B cell (primary cell): ENCODE measurements around the gene KIAA1614.

Experiments used
- EZH2 ChIP-seq: IDR thresholded peaks from 2 replicates; pipeline ENCODE4 v1.6.1; 2012; ENCODE audit warnings: borderline replicate concordance, low read depth, mild to moderate bottlenecking, moderate library complexity, low read length; ENCODE audit not compliant: insufficient read depth, poor library complexity, severe bottlenecking
- TF ChIP-seq, protein P1 (sequence below): fragments of 200-600 bp; IDR thresholded peaks from one replicate; pipeline ENCODE4 v1.8.0; 2022; ENCODE audit warnings: antibody characterized with exemption, mild to moderate bottlenecking

- TF ChIP-seq, protein P1, sequence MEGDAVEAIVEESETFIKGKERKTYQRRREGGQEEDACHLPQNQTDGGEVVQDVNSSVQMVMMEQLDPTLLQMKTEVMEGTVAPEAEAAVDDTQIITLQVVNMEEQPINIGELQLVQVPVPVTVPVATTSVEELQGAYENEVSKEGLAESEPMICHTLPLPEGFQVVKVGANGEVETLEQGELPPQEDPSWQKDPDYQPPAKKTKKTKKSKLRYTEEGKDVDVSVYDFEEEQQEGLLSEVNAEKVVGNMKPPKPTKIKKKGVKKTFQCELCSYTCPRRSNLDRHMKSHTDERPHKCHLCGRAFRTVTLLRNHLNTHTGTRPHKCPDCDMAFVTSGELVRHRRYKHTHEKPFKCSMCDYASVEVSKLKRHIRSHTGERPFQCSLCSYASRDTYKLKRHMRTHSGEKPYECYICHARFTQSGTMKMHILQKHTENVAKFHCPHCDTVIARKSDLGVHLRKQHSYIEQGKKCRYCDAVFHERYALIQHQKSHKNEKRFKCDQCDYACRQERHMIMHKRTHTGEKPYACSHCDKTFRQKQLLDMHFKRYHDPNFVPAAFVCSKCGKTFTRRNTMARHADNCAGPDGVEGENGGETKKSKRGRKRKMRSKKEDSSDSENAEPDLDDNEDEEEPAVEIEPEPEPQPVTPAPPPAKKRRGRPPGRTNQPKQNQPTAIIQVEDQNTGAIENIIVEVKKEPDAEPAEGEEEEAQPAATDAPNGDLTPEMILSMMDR = no peak
- TF ChIP-seq EZH2 = no peak
Measured at GRCh38 chr1:180976191-180976590, 63.5 kb downstream of the KIAA1614 start.
